SH-SY5Y (cell line): ENCODE measurements around the gene RNU1-3.
"Not testable (repeated sequence)": the region's sequence is repeated elsewhere in the genome, so short reads cannot be mapped to it uniquely, and the experiment has no call there.

Experiments
- GATA2 ChIP-seq: IDR thresholded peaks from 2 replicates; pipeline ENCODE4 v1.6.1; 2011; ENCODE audit warnings: mild to moderate bottlenecking, low read depth, low read length
- GATA3 ChIP-seq: IDR thresholded peaks from 2 replicates; pipeline ENCODE4 v1.6.1; 2011; ENCODE audit warnings: low read depth, mild to moderate bottlenecking, low read length, moderate library complexity

The RNU1-3 gene

DNA sequence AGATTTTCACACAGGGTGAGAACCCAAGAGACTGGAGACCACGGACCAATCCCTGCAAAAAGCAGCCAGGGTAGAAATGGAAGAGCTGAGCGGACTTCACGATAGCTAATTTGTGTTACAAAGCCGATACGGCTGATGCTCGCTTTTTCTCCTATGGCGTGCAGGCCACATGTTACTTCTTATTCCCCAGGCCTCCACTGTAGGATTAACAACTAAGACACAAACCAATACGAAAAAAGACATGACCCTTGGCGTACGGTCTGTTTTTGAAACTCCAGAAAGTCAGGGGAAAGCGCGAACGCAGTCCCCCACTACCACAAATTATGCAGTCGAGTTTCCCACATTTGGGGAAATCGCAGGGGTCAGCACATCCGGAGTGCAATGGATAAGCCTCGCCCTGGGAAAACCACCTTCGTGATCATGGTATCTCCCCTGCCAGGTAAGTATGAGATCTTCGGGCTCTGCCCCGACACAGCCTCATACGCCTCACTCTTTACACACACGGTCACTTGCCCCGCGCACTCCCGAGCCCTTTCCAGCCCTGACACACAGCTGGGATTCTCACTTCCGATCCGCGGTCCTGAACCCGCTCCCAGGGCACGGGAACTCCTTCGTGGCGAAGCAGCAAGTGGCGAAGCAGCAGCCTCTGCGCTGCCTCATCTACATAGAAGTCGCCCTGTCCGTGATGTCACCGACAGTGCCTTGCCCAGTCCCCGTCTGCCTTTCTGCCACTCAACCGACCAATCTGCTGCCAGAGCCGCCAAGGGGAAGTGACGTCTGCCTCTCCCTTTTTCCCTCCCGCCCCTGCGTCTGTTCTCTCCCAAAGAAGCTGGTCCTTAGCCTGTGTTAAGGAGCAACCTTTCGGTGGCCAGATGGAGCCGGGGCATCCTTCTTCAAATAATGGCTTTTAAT is at the start of gene RNU1-3:
RNU1-3 (minus strand) TSS at position 447 of the 912 bp plus-strand sequence.
- TF ChIP-seq GATA3, GATA2: not testable (repeated sequence)

DNA sequence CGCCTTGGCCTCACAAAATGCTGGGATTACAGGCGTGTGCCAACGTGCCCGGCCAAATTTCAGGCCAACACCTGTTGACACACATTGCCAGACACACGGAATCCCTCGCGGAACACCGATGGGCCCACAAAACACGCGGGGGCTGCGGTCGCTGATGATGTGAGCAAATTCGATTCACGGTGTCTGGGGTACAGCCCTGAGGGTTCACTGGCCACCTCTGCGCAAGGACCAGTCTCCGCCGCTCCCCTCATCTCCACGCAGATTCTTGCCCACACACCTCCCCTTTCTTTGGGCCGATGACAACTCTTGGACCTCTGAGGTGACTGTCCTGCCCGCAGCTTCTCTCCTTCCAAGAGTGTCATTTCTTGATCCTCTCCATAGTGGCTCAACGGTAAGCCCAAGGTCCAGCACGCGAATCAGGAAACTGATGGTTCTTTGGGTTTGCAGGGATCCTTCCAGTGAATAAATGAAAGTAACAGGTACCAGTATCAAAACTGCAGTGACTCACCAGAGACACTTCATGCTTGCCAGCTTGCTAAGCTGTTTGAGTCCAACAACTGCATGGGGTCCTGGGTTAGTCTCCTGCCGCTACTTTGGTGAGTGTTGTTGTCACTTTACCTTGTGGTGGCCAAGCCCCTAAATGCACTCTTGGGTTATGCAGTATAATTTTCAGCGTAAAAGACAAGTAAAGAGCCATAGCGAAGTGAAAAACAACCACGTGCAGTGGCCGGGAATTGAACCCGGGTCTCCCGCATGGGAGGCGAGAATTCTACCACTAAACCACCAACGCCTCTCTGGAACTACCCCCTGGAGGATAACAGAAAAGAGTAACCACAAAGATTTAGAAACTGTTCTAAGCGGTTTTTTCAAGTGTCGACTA is 11.0 kb upstream of the RNU1-3 start:
- TF ChIP-seq GATA2 (no peak), GATA3 (no peak)

DNA sequence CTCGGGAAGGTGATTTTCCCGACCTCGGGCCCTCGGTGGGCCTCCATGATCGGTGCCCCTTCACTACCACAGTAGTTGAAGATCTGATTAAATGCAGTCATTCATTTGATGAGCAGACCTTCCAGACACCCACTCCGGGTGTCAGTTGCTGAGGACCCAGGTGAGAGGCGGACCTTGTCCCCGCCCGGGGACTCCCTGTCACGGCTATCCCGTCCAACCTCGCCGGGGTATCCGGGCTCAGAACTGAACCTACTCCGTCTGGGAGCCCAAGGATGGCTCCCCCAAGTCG is 22.6 kb downstream of the RNU1-3 start:
- TF ChIP-seq GATA2 (no peak), GATA3 (no peak)

DNA sequence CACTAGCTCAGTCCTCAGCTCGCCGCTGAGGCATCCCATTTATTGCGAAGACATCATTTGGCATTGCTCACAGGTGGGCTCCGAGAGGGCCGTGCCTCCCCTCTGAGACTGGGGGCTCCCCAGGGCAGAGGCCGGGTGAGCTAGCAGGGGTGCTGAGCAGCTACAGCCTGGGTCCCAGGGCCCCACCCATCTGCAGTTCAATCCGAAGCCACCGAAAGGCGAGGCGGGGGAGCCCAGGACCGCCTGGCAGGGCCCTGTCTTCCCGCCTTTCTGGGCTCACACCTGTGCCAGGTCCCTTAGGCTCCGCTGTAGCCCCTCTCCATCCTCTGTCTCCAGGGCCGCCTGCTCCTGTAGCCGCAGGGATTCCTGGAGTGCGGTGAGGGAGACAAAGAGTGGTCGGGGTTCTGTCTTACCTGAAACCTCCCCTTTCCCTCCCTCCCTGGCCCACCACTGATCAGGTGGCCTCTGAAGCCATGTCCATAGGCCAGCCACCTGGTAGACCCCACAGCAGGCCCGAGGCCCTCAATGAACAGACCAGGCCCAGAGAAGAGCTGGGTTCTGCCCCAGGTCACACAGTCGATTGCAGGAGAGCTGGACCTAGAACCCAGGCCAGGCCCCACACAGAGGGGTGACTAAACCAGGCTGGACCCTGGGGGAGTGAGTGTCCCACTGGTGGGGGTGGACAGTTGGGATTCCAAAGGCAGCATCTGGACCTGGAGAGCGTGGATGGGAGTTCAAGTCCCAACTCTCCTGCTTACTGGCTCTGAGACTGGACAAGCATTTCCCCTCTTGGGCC is 35.3 kb downstream of the RNU1-3 start:
- TF ChIP-seq GATA3, result no peak
- TF ChIP-seq GATA2, result no peak

DNA sequence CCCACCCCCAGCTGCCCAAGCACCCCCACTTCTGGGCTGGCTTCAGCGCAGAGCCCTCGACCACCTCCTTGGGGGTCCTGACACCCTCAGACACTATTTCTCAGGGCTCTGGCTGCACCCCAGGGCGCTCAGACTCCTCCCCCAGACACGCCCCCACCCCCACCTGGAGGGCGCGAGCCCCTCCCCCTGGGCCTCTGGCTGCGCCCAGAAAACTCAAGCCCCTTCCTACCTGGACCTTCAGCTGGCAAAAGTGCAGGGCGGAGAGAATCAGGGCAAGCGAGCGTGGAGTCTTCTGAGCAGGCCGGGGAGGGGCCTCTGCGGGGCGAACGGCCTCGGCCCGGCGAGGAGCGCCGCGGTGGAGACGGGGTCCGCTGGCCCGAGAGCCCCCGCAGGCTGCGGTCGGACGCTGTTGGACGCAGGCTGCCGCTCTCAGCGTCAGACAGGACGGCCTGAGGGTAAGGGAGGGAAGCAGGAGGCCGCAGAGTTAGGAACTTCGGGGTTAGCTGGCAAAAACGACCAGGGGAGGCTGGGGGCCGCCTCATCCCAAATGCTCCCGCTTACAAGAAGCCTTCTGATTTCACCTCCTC is 36.0 kb downstream of the RNU1-3 start:
- no peak for TF ChIP-seq GATA3
- no peak for TF ChIP-seq GATA2

DNA sequence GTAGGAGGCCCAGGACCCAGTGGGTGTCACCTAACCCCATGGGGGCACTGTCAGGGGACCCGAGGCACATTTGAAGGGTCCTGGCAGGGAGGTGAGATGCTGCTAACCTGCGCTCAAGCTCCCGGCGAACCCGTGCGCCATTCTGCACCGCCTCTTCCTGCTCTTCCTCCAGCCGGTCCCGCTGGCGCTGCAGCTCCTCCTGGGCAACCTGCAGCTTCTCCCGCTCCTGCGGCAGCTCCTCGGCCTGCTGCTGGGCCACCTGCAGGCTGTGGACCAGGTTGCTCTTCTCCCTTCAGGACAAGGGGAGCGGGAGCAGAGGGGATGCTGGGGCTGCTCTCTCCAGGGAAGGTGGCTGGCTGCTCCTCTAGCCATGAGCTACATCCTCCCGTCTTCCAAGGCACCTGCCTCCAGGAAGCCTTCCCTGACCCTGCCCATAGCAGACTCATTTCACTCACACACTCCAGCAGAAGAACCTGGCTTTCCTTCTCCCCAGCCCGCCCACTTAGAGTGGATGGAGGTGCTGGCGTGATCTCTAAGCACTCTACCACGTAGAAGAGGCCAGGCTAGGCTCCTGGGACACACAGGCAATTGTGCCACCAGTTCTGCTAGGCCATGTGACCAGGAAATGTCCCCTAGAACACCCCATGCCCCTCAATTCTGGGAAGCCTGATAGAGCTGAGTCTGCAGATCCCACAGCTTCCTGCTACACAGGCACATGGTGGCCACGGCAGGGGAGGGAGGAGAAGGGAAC is 38.2 kb downstream of the RNU1-3 start:
- no peak for TF ChIP-seq GATA3
- no peak for TF ChIP-seq GATA2

DNA sequence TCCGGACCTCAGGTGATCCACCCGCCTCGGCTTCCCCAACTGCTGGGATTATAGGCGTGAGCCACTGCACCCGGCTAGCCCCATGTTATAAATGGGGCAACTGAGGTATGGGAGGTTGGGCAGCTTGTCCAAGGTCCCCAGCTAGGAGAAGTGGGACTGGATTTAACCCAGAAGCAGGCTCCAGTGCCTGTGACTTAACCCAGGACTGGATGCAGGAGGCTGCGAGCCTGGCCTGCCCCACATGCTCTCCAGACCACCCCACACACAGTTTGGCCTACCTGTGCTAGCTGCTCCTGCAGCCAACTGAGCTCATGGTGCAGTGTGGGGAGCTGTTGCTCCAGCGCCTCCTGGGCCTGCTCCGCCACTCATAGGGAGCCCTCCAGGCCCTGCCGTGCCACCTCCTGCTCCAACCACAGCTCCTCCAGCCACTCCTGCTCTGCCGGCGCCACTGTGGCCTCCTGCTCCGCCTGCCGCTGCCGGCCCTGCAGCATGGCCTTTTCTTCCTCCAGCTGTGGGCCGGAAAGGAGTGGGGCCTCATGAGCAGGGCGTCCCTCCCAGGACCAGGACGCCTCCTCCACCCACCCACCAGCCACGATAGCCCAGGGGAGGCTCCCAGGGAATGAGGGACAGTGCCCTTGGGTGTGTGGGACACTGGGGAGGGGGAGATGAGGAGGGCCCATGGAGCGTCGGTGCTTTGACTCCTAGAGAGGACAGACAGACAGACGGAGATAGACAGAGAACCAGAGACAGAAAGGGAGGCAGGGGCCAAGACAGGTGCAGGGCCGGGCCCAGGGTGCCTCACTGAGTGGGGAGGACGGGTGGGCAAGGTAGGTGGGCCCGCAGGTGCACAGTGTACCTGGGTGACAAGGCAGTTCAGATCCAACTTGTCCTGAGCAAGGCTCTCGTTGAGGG is 41.0 kb downstream of the RNU1-3 start:
- TF ChIP-seq GATA3 (no peak), GATA2 (no peak)

DNA sequence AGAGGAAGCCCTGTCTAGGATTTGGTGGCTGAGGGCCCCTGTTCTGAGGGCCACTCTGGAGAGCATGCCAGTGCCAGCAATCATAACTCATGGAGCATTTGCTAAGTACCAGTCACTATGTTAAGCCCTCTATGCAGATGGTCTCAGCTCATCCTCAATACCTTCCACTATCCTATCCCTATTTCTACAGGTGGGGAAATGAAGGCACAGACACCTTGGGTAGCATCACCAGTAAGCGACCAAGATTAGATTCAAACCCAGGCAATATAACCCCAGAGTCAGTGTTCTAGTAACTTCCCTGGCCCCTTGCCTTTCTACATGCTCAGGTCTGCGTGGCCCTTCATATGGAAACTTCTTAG is 45.5 kb downstream of the RNU1-3 start:
- no peak for TF ChIP-seq GATA2
- no peak for TF ChIP-seq GATA3

DNA sequence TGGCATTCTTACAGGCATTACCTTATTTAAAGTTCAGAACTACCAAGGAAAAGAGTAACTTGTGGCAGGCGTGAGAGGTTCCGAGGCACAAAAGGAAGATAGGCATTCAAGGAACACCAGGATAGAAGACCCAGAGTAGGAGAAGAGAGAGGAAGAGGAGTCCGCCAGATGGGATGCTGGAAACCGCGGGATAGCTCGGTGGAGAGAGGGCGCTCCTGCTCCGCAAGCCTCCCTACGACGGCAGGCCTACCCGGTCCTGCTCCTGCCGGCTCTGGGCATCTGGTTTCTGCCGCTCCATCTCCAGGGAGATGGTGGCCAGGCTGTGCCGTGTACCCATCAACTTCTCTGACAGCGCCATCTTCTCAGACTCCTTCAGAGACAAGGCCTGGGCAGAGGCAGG is 48.0 kb downstream of the RNU1-3 start:
- TF ChIP-seq GATA3, result no peak
- TF ChIP-seq GATA2, result no peak

DNA sequence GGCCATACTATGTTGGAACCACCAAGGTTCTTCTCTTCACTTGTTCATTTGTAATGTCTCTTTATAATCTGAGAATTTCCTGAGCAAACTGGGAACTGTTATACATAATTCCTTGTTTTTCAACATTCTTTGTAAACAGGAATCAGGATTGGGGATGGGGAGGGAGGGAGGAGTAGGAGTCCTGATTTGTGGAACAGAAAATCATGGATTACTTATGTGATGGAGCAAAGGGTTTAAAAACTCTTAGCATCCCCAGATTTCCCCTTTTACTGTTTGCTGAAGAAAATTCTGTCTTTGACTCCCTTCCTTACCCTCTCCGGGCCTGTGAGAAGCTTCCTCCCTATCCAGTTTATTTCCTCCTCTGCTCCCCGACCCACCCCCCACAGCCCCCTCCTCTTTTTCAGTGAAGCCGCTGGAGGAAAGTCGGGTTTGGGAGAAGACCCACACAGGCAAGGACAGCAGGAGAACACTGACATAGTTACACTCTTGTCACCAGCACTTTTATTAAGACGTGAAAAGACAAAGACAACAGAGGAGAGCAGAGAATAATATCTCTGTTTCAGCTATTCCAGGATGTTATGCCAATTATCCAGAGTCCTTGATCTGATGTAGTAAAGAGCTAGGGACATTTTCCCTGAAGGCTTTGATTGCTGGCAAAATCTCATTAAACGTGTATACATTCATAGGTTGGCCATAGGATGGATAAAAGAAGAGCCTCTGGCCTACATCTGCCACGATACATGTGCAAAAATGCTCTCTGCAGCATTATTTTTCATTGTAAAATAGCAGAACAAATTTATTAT is 48.8 kb downstream of the RNU1-3 start:
- TF ChIP-seq GATA3, result no peak
- TF ChIP-seq GATA2, result no peak

DNA sequence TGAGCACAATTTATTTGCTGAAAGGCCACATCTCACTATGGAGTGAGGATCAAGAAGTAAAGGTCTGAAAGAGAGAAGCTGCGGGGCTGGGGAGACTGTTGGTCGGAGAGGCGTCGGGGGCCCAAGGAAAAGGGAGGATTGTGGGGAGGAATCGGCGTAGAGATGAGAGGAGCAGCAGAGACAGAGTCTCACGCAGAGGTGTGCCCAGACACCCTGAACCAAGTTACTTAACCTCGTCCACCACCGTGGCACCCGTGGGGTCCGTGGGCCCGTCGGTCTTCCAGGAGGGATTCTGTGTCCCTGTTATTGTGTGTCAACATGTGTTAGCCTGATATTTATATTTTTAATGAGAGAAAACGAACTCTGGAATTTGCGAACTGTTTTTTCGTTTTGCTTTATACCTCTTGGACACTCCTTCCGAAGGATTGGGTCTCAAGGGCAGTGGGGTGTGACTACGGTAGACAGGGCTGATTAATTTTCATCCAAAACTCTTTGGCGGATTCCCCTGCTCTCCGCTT is 49.6 kb downstream of the RNU1-3 start:
- TF ChIP-seq GATA3, result no peak
- no peak for TF ChIP-seq GATA2
